ENCODE measurements around the gene ATP5PD.

ATP5PD gene

DNA sequence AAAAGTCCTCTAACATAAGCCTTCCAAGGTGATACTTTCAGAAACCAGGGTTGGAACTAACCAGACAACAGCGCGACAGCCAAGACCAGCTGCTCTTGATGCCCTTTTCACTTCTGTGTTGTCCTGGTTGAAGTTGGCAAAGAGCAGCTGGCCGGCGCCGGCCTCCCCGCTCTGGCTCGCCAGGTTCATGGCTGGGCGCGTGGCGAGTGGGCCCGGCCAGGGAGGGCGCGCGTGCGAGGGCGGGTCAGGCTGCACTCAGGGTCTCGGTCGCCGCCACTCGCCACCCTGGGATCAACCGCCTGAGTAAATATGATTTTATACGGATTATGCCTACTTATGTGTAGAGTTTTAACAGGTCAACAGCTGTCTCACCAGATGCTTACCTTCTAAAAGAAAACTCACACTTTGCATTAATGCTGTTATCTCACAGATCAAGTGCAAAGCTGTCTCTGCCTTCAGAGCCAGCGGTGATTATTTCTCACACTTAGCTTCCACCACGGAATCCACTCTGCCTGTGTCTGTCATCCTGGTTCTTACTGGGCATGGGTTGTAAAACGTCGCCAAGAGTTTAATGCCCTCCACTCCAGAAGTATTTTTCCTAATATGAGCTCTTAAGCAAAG lies 13.8 kb upstream of the ATP5PD start:
- DNase-seq (ENCODE audit: low read depth), result no peak
- TF ChIP-seq, protein P1, sequence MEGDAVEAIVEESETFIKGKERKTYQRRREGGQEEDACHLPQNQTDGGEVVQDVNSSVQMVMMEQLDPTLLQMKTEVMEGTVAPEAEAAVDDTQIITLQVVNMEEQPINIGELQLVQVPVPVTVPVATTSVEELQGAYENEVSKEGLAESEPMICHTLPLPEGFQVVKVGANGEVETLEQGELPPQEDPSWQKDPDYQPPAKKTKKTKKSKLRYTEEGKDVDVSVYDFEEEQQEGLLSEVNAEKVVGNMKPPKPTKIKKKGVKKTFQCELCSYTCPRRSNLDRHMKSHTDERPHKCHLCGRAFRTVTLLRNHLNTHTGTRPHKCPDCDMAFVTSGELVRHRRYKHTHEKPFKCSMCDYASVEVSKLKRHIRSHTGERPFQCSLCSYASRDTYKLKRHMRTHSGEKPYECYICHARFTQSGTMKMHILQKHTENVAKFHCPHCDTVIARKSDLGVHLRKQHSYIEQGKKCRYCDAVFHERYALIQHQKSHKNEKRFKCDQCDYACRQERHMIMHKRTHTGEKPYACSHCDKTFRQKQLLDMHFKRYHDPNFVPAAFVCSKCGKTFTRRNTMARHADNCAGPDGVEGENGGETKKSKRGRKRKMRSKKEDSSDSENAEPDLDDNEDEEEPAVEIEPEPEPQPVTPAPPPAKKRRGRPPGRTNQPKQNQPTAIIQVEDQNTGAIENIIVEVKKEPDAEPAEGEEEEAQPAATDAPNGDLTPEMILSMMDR (IDR thresholded peaks at IDR 0.05; ENCODE audit: insufficient read depth, low read depth, low read length, missing control alignments), result no peak
- no peak overlapping the region for H3K4me3 ChIP-seq (ENCODE audit: low read length)

- TF ChIP-seq, protein P1 (IDR thresholded peaks at IDR 0.05; ENCODE audit: insufficient read depth, low read depth, low read length, missing control alignments), result peak; percentile 50
- H3K4me3 ChIP-seq (ENCODE audit: low read length), result no peak overlapping the region
- peak; percentile 58 for DNase-seq (ENCODE audit: low read depth)
Measured at GRCh38 chr17:75059369-75060345, 12.9 kb upstream of the ATP5PD start.

- DNase-seq (ENCODE audit: low read depth), result no peak
- TF ChIP-seq, protein P1 (IDR thresholded peaks at IDR 0.05; ENCODE audit: insufficient read depth, low read depth, low read length, missing control alignments), result no peak
- H3K4me3 ChIP-seq (ENCODE audit: low read length), result no peak overlapping the region
Measured at GRCh38 chr17:75051941-75052340, 5.2 kb upstream of the ATP5PD start.

- no peak overlapping the region for H3K4me3 ChIP-seq (ENCODE audit: low read length)
- no peak for DNase-seq (ENCODE audit: low read depth)
- TF ChIP-seq, protein P1 (IDR thresholded peaks at IDR 0.05; ENCODE audit: insufficient read depth, low read depth, low read length, missing control alignments), result no peak
Measured at GRCh38 chr17:75049706-75050105, 2.9 kb upstream of the ATP5PD start.

GRCh38 chr17:75049057-75049456 lies 2.3 kb upstream of the ATP5PD start:
- peak overlapping the region; percentile 95 for H3K4me3 ChIP-seq (ENCODE audit: low read length)
- TF ChIP-seq, protein P1 (IDR thresholded peaks at IDR 0.05; ENCODE audit: insufficient read depth, low read depth, low read length, missing control alignments), result no peak
- DNase-seq (ENCODE audit: low read depth), result no peak

DNA sequence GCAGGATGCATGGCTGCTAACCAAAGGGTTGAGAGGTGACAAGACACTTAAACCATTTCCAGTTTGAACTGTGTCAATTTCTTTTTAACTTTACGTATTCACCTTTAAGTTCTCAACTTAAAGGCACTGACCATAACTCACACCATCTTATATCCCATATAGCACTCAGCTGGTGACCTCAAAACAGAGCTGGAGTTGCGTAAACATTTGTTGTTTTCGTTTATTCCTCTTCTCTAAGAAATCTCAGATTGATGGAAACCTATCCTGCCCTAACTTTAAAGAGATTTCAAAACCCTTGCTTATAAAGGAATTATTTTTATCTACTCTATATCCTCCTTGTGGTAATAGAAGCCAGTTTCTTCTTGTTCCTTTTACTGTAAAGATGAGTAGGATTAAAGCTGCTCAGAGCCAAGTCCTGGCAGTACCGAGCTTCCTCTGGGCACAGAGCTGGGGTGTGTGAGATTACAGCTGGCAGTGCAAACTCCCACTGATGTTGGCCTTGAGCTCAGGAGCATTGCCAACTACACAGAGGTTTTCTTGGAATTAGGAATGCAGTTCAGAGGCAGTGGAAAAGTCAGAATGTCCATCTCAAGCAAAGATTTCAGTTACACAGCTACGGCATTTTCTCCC lies 1.6 kb upstream of the ATP5PD start:
- H3K4me3 ChIP-seq (ENCODE audit: low read length), result peak overlapping the region; percentile 95
- TF ChIP-seq, protein P1 (IDR thresholded peaks at IDR 0.05; ENCODE audit: insufficient read depth, low read depth, low read length, missing control alignments), result no peak
- DNase-seq (ENCODE audit: low read depth), result no peak

All from epithelial cell of esophagus (primary cell).